HEK293 (cell line): ENCODE results near the gene NDC1.

Experiments used
- ATF2 ChIP-seq: fragments of 450-650 bp; formaldehyde crosslinking; IDR thresholded peaks from 2 replicates; pipeline ENCODE4 v1.5.1; 2016; ENCODE audit warnings: missing biosample characterization, missing genetic modification characterization, low read depth
- IKZF3 ChIP-seq: fragments of 450-650 bp; IDR thresholded peaks from 2 replicates; pipeline ENCODE4 v1.5.0; 2018; ENCODE audit warnings: missing biosample characterization, mild to moderate bottlenecking, missing genetic modification characterization, moderate library complexity
- OVOL3 ChIP-seq: fragments of 450-650 bp; formaldehyde crosslinking; IDR thresholded peaks from 2 replicates; pipeline ENCODE4 v1.5.1; 2016; ENCODE audit warnings: missing biosample characterization, missing genetic modification characterization
- PRDM1 ChIP-seq: fragments of 450-650 bp; formaldehyde crosslinking; IDR thresholded peaks from 2 replicates; pipeline ENCODE4; 2016; ENCODE audit warnings: missing biosample characterization, missing genetic modification characterization
- PRDM4 ChIP-seq: fragments of 450-650 bp; formaldehyde crosslinking; IDR thresholded peaks from 2 replicates; pipeline ENCODE4 v1.5.1; 2017; ENCODE audit warnings: missing biosample characterization, missing genetic modification characterization
- RBAK ChIP-seq: fragments of 450-650 bp; formaldehyde crosslinking; IDR thresholded peaks from 2 replicates; pipeline ENCODE4 v1.5.1; 2016; ENCODE audit warnings: missing biosample characterization, missing genetic modification characterization
- SCRT1 ChIP-seq: fragments of 450-650 bp; formaldehyde crosslinking; IDR thresholded peaks from 2 replicates; pipeline ENCODE4 v1.5.1; 2016; ENCODE audit warnings: missing biosample characterization, missing genetic modification characterization, borderline replicate concordance
- SP7 ChIP-seq: fragments of 450-650 bp; formaldehyde crosslinking; IDR thresholded peaks from 2 replicates; pipeline ENCODE4 v1.5.1; 2016; ENCODE audit warnings: missing biosample characterization, missing genetic modification characterization
- ZBTB10 ChIP-seq: fragments of 450-650 bp; formaldehyde crosslinking; IDR thresholded peaks from 2 replicates; pipeline ENCODE4 v1.5.1; 2016; ENCODE audit warnings: missing biosample characterization, missing genetic modification characterization
- ZEB2 ChIP-seq: fragments of 450-650 bp; formaldehyde crosslinking; IDR thresholded peaks from 2 replicates; pipeline ENCODE4 v1.5.1; 2016; ENCODE audit warnings: missing biosample characterization, missing genetic modification characterization
- ZNF202 ChIP-seq: fragments of 450-650 bp; formaldehyde crosslinking; IDR thresholded peaks from 2 replicates; pipeline ENCODE4 v1.5.1; 2016; ENCODE audit warnings: missing biosample characterization, missing genetic modification characterization, borderline replicate concordance
- ZNF24 ChIP-seq: fragments of 450-650 bp; formaldehyde crosslinking; IDR thresholded peaks from 2 replicates; pipeline ENCODE4 v1.5.1; 2016; ENCODE audit warnings: missing biosample characterization, missing genetic modification characterization
- ZNF302 ChIP-seq: fragments of 450-650 bp; formaldehyde crosslinking; IDR thresholded peaks from 2 replicates; pipeline ENCODE4 v1.5.1; 2016; ENCODE audit warnings: missing biosample characterization, missing genetic modification characterization, low read depth
- ZNF324 ChIP-seq: fragments of 450-650 bp; formaldehyde crosslinking; IDR thresholded peaks from 2 replicates; pipeline ENCODE4 v1.5.1; 2016; ENCODE audit warnings: missing biosample characterization, missing genetic modification characterization
- ZNF341 ChIP-seq: fragments of 450-650 bp; formaldehyde crosslinking; IDR thresholded peaks from 2 replicates; pipeline ENCODE4; 2016; ENCODE audit warnings: low read depth, missing biosample characterization, missing genetic modification characterization
- ZNF391 ChIP-seq: fragments of 450-650 bp; formaldehyde crosslinking; IDR thresholded peaks from 2 replicates; pipeline ENCODE4 v1.5.1; 2016; ENCODE audit warnings: low read depth, missing biosample characterization, missing genetic modification characterization, borderline replicate concordance
- ZNF416 ChIP-seq: fragments of 450-650 bp; formaldehyde crosslinking; IDR thresholded peaks from 2 replicates; pipeline ENCODE4 v1.5.1; 2016; ENCODE audit warnings: missing biosample characterization, missing genetic modification characterization
- ZNF501 ChIP-seq: fragments of 450-650 bp; formaldehyde crosslinking; IDR thresholded peaks from 2 replicates; pipeline ENCODE4 v1.5.1; 2016; ENCODE audit warnings: missing biosample characterization, missing genetic modification characterization
- ZNF521 ChIP-seq: fragments of 450-650 bp; formaldehyde crosslinking; IDR thresholded peaks from 2 replicates; pipeline ENCODE4 v1.5.1; 2017; ENCODE audit warnings: missing biosample characterization, mild to moderate bottlenecking, missing genetic modification characterization
- ZNF530 ChIP-seq: fragments of 450-650 bp; formaldehyde crosslinking; IDR thresholded peaks from 2 replicates; pipeline ENCODE4 v1.5.1; 2016; ENCODE audit warnings: low read depth, missing biosample characterization, missing genetic modification characterization
- ZNF549 ChIP-seq: fragments of 450-650 bp; IDR thresholded peaks from 2 replicates; pipeline ENCODE4 v1.5.1; 2018; ENCODE audit warnings: missing biosample characterization, missing genetic modification characterization, mild to moderate bottlenecking, inconsistent platforms, moderate library complexity
- ZNF623 ChIP-seq: fragments of 450-650 bp; formaldehyde crosslinking; IDR thresholded peaks from 2 replicates; pipeline ENCODE4 v1.5.1; 2016; ENCODE audit warnings: missing biosample characterization, missing genetic modification characterization
- ZNF629 ChIP-seq: fragments of 450-650 bp; formaldehyde crosslinking; IDR thresholded peaks from 2 replicates; pipeline ENCODE4 v1.5.1; 2017; ENCODE audit warnings: missing biosample characterization, missing genetic modification characterization
- ZNF660 ChIP-seq: fragments of 450-650 bp; IDR thresholded peaks from 2 replicates; pipeline ENCODE4 v1.5.1; 2018; ENCODE audit warnings: missing biosample characterization, mild to moderate bottlenecking, missing genetic modification characterization
- ZNF791 ChIP-seq: fragments of 450-650 bp; formaldehyde crosslinking; IDR thresholded peaks from 2 replicates; pipeline ENCODE4 v1.5.1; 2016; ENCODE audit warnings: missing biosample characterization, missing genetic modification characterization
- ZSCAN5A ChIP-seq: fragments of 450-650 bp; formaldehyde crosslinking; IDR thresholded peaks from 2 replicates; pipeline ENCODE4 v1.5.1; 2016; ENCODE audit warnings: missing biosample characterization, missing genetic modification characterization
- TF ChIP-seq, protein P1 (sequence below): fragments of 450-650 bp; formaldehyde crosslinking; IDR thresholded peaks from 2 replicates; pipeline ENCODE4 v1.5.1; 2016; ENCODE audit warnings: missing biosample characterization, missing genetic modification characterization
- TF ChIP-seq, protein P2 (sequence below): fragments of 450-650 bp; formaldehyde crosslinking; IDR thresholded peaks from 2 replicates; pipeline ENCODE4 v1.5.1; 2017; ENCODE audit warnings: missing biosample characterization, missing genetic modification characterization

NDC1 gene

GRCh38 chr1:53733975-53734649 is 104.0 kb downstream of the NDC1 start (continued):
- TF ChIP-seq ZNF391 (0 out of 2 replicates have a peak, but pooled peaks have one; percentile 52), ZNF324 (tag by site-specific recombination) (no peak), ZNF341 (tag by site-specific recombination) (peak; percentile 49), ZNF530 (tag by site-specific recombination) (no peak), ZNF302 (tag by site-specific recombination) (no peak), ZNF416 (tag by site-specific recombination) (no peak), ZNF623 (no peak), ZNF202 (tag by site-specific recombination) (no peak), ZNF24 (tag by site-specific recombination) (peak; percentile 27; the same call in 1 of the 2 replicates), SP7 (peak; percentile 30), SCRT1 (no peak), ZEB2 (tag by site-specific recombination) (peak; percentile 80), ZNF629 (tag by site-specific recombination) (peak; percentile 88), ZNF501 (no peak), ZNF549 (tag by site-specific recombination) (no peak), IKZF3 (tag by site-specific recombination) (peak; percentile 28; the same call in 1 of the 2 replicates), PRDM1 (no peak), ZNF660 (tag by site-specific recombination) (0 out of 2 replicates have a peak, but pooled peaks have one; percentile 42), ZNF521 (no peak), ZBTB10 (tag by site-specific recombination) (no peak), ZNF791 (tag by site-specific recombination) (no peak), ATF2 (tag by site-specific recombination) (peak; percentile 96), OVOL3 (tag by site-specific recombination) (peak; percentile 95), PRDM4 (tag by site-specific recombination) (peak; percentile 94), ZSCAN5A (no peak), RBAK (tag by site-specific recombination) (no peak)
- TF ChIP-seq, protein P1, sequence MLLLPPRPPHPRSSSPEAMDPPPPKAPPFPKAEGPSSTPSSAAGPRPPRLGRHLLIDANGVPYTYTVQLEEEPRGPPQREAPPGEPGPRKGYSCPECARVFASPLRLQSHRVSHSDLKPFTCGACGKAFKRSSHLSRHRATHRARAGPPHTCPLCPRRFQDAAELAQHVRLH, result no peak
- TF ChIP-seq, protein P2, sequence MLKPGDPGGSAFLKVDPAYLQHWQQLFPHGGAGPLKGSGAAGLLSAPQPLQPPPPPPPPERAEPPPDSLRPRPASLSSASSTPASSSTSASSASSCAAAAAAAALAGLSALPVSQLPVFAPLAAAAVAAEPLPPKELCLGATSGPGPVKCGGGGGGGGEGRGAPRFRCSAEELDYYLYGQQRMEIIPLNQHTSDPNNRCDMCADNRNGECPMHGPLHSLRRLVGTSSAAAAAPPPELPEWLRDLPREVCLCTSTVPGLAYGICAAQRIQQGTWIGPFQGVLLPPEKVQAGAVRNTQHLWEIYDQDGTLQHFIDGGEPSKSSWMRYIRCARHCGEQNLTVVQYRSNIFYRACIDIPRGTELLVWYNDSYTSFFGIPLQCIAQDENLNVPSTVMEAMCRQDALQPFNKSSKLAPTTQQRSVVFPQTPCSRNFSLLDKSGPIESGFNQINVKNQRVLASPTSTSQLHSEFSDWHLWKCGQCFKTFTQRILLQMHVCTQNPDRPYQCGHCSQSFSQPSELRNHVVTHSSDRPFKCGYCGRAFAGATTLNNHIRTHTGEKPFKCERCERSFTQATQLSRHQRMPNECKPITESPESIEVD (tag by site-specific recombination), result peak; percentile 30; the same call in 1 of the 2 replicates
